Measurements from ENCODE around the gene PKDREJ. TPM values are rescaled to one million over a fixed set of nuclear protein-coding genes. Genes with fewer than 3 reads are reported as not detected.

PKDREJ gene
- polyA plus RNA-seq, 1 experiment = not detected

GRCh38 chr22:46244771-46245170 lies 18.4 kb downstream of the PKDREJ start:
- Histone ChIP-seq H3K27me3 (ENCODE audit: control insufficient read depth, insufficient read depth, low read length) (no peaks in the 10 kb centered on the region), H3K4me3 (ENCODE audit: low read depth, low read length) (no peak overlapping the region), H3K36me3 (ENCODE audit: control insufficient read depth, insufficient read depth, low read length) (peaks cover 5% of the 10 kb centered on the region)
- DNase-seq (ENCODE audit: low read depth) = no peak
- no peak for TF ChIP-seq CTCF (IDR thresholded peaks at IDR 0.05; ENCODE audit: insufficient read depth, low read depth, low read length)
- POLR2A ChIA-PET = no interaction called here
- CTCF ChIA-PET = no interaction called here

- no peak for TF ChIP-seq CTCF (IDR thresholded peaks at IDR 0.05; ENCODE audit: insufficient read depth, low read depth, low read length)
- Histone ChIP-seq H3K27me3 (ENCODE audit: control insufficient read depth, insufficient read depth, low read length) (no peaks in the 10 kb centered on the region), H3K4me3 (ENCODE audit: low read depth, low read length) (no peak overlapping the region), H3K36me3 (ENCODE audit: control insufficient read depth, insufficient read depth, low read length) (peaks cover 13% of the 10 kb centered on the region)
- DNase-seq (ENCODE audit: low read depth) = no peak
- POLR2A ChIA-PET = no interaction called here
- CTCF ChIA-PET = interaction anchor here (1.2 kb wide), 1 partner anchor 10 kb away, joined by 4 read pairs; no protein-coding TSS in a partner anchor
Measured at GRCh38 chr22:46242076-46242475, 21.1 kb downstream of the PKDREJ start.

- POLR2A ChIA-PET = no interaction called here
- TF ChIP-seq CTCF (IDR thresholded peaks at IDR 0.05; ENCODE audit: insufficient read depth, low read depth, low read length) = no peak
- no peak for DNase-seq (ENCODE audit: low read depth)
- CTCF ChIA-PET = interaction anchor here (1.2 kb wide), 1 partner anchor 9 kb away, joined by 4 read pairs; no protein-coding TSS in a partner anchor
- H3K36me3 ChIP-seq (ENCODE audit: control insufficient read depth, insufficient read depth, low read length) = peaks cover 13% of the 10 kb centered on the region
- no peaks in the 10 kb centered on the region for H3K27me3 ChIP-seq (ENCODE audit: control insufficient read depth, insufficient read depth, low read length)
- H3K4me3 ChIP-seq (ENCODE audit: low read depth, low read length) = no peak overlapping the region
Measured at GRCh38 chr22:46241396-46242007, 21.6 kb downstream of the PKDREJ start.

GRCh38 chr22:46240907-46241306 lies 22.2 kb downstream of the PKDREJ start:
- peaks cover 13% of the 10 kb centered on the region for H3K36me3 ChIP-seq (ENCODE audit: control insufficient read depth, insufficient read depth, low read length)
- no peaks in the 10 kb centered on the region for H3K27me3 ChIP-seq (ENCODE audit: control insufficient read depth, insufficient read depth, low read length)
- DNase-seq (ENCODE audit: low read depth) = no peak
- ChIA-PET POLR2A (no interaction called here), CTCF (no interaction called here)
- no peak overlapping the region for H3K4me3 ChIP-seq (ENCODE audit: low read depth, low read length)
- no peak for TF ChIP-seq CTCF (IDR thresholded peaks at IDR 0.05; ENCODE audit: insufficient read depth, low read depth, low read length)

GRCh38 chr22:46240506-46240905 lies 22.6 kb downstream of the PKDREJ start:
- ChIA-PET CTCF (no interaction called here), POLR2A (no interaction called here)
- Histone ChIP-seq H3K27me3 (ENCODE audit: control insufficient read depth, insufficient read depth, low read length) (no peaks in the 10 kb centered on the region), H3K4me3 (ENCODE audit: low read depth, low read length) (no peak overlapping the region), H3K36me3 (ENCODE audit: control insufficient read depth, insufficient read depth, low read length) (peaks cover 13% of the 10 kb centered on the region)
- DNase-seq (ENCODE audit: low read depth) = no peak
- no peak for TF ChIP-seq CTCF (IDR thresholded peaks at IDR 0.05; ENCODE audit: insufficient read depth, low read depth, low read length)

Measured in BJ (cell line).